NOMO-1 treated with dmso at 0.1 percent for 144 hours (cell line): ENCODE data around the gene MGAT5.

Source experiments
- DNase-seq: peaks from one replicate; lab custom pipeline; 2025; ENCODE audit not compliant: unreplicated experiment; lab: John Stamatoyannopoulos, UW

The MGAT5 gene, protein sequence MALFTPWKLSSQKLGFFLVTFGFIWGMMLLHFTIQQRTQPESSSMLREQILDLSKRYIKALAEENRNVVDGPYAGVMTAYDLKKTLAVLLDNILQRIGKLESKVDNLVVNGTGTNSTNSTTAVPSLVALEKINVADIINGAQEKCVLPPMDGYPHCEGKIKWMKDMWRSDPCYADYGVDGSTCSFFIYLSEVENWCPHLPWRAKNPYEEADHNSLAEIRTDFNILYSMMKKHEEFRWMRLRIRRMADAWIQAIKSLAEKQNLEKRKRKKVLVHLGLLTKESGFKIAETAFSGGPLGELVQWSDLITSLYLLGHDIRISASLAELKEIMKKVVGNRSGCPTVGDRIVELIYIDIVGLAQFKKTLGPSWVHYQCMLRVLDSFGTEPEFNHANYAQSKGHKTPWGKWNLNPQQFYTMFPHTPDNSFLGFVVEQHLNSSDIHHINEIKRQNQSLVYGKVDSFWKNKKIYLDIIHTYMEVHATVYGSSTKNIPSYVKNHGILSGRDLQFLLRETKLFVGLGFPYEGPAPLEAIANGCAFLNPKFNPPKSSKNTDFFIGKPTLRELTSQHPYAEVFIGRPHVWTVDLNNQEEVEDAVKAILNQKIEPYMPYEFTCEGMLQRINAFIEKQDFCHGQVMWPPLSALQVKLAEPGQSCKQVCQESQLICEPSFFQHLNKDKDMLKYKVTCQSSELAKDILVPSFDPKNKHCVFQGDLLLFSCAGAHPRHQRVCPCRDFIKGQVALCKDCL

DNA sequence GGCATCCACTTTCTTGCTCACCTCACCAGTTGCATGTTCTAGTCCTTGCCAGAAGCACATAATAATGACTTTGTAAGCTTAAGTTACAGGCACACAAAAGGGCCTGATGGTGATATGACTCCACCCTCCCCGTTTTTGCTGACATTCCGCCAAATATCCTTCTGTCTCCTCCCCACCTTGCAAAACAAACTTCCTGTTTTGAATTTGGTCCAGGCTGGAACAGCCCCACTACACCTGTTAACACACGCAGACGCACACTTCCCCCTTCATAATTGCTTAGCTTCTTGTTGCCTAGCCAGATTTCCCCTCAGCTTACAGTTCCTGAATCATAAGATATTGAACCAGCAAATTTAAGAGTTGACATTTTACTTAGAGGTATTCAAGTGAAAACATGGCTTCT lies at the start of gene MGAT5:
Gene MGAT5, plus strand, starts transcription at position 269 of the 400 bp plus-strand sequence. CDS start 332 bp downstream, outside the sequence.
- peak; percentile 22 for DNase-seq

DNA sequence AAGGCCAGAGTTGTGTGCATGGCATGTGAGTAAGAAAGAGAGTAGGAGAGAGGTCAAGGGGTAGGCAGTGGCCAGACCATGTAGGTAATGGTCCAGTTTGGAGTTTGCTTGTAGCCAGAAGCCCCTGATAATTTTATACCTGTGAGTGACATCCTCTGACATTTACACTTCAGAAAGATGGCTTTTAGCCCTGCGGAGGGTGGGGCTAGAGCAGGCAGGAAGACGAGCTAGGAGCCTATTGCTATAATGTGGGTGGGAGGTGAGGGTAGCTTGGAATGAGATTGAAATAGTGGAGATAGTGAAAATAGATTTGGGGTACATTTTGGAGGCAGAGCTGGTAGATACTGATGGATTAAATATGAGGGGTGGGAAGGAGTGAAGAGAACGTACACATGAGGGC lies 48.8 kb upstream of the MGAT5 start:
- no peak for DNase-seq

DNA sequence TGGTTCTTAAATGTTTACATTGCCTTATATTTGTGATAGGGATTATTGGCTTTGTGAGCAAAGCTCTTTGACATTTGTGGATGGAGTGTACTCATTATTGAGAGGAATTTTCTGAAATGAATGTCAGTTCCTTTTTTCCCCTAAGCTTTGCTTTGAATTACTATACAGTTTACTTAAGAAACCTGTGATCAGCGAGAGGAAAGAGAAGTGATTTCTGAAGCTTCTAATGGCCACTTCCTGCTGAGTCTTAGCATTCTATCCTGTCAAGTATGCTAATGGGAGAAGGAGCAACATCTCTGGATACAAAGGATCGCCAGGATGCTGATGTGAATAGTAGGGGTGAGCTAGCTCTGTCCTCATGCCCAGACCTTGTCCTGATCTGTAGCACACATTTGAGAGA lies 47.8 kb upstream of the MGAT5 start:
- peak; percentile 10 for DNase-seq

DNA sequence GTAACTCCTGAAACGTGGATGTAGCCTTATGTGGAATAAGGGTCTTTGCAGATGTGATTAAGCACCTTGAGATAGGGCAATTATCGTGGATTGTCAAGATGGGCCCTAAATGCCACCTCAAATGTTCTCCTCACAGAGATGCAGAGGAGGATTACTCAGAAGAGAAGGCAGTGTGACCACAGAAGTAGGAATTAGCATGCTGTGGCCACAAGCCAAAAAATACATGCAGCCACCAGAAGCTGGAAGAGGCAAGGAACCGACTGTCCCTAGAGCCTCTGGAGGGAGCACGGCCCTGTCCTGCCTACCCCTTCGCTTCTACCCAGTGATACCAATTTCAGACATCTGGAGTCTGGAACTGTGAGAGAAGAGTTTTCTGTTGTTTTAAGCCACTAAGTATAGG lies 47.3 kb upstream of the MGAT5 start:
- no peak for DNase-seq

DNA sequence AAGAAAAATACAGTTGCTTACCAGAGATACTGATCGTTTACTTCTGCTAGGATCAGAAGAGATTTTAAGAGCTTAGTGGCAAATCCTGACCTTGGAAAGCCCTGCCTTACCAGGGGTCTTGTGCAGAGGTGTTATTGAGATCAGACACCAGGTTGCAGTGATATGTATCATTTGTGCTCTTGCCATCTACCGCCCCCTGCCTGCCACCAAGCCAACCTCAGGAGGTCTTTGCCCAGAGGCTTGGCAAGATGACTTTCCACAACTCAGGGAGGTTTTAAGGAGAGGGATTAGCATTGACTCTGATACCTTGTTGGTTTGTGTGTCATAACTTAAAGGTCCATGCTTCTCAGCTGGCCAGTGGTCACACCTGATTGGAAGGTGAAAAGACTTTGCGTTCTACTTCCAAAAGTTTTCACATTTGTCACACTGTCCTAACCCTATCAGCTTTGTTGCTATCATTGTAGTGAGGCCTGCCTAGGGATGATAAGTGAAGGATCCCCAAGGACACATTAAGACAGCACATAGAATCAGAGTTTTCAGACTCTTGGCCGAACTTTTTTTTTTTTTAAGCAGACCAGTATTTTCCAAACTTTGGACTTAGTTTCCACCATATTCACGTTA lies 46.2 kb upstream of the MGAT5 start:
- no peak for DNase-seq

DNA sequence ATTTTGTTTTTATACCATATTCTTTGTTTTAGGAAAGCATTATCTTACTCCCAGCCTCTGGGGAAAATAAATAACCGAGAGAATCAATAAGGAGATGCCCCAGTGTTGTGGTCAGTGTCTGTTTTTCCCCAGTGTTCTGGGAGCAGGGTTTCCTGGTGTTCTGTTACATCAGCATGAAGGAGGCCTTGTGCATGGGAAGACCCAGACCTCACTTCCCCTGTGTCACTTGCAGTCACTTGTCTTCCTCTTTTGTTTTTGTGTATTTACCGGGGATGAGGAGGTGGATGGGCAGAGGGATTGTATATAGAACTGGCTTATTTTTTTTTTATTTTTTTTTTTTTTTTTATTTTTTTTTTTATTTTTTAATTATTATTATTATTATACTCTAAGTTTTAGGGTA lies 45.0 kb upstream of the MGAT5 start:
- peak; percentile 9 for DNase-seq

DNA sequence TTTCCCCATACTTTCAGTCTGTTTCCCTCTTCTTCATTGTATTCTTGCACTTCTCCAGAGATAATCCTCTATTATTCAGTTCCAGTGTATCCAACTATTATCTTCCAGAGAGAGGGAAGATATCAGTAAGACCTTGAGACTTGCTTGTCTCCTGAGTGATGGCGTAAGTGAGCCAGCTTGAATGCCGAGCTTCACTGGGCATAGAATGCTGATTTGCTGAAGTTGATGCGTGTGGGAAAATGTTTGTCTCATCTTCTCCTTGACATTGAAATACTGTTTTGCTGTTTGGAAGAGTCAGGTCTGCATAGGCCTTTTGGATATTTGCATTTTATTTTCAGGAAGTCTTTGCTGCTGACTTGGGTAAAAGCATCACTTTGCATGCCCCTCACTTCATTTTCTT lies 41.1 kb upstream of the MGAT5 start:
- no peak for DNase-seq

DNA sequence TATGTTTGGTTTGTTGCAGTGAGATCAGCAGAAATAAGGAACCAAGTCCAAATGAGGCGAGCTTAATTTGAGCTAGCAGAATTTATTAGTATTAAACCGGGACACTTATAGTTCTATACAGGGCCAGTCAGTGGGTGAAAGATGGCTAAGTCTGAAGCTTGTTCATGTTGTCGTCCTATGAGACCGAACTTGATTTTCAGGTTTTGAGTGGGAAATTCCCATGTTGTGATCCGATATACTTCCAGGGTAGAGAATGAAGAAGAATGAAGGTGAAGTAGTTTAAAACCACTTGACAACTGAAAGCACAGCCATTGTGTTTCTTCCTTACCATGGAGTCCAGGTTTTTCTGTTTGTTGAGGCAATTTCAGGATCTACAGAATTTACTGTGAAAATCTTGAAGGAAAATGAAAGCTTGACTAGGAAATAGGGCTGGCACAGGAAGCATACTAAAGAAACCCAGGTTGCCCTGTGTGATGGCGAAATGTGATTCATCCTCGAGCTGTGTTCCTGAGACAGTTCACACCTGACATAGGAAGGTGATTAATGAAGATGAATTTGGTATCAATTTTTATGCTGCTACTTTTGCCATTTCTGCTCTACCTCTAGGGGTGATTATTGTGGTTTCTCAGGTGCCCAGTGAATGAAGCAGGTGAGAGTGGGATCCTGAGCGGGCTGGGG lies 37.6 kb upstream of the MGAT5 start:
- DNase-seq, result no peak

DNA sequence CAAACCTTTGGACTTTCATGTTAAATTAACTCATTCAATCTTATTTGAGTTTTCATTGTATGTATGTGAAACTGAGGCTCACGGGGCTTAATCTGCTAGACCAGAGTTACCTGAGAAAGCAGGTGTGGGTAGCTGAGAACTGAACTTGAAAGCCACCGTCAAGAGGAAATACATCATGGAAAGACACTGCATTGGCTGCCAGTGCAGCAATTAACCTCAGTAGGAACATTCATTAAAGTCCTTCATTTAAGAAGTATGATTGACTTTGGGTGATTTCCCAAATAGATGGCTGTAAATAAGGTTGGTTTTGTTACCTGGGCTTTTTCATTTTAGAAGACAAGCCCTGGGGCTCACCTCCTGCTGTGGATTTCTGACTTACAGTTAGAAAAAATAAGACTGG lies 36.5 kb upstream of the MGAT5 start:
- no peak for DNase-seq

DNA sequence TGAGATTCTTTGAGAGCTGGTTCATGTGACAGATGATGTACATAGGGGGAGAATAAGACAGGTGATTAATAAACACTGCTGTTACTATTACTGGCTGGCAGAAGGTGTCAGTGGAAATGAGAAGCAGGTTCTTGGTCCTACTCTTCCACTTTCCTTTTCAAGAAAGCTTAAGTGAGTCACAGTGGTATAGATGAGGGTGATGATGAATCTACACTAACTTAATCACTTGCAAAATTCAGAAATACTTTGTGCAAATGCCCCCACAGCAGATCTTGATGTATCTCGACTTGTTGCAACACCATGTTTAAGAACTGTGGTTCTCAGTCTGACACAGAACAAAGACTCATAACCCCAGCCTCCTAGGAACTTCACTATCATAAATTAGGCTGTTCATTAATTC lies 35.9 kb upstream of the MGAT5 start:
- peak; percentile 10 for DNase-seq

DNA sequence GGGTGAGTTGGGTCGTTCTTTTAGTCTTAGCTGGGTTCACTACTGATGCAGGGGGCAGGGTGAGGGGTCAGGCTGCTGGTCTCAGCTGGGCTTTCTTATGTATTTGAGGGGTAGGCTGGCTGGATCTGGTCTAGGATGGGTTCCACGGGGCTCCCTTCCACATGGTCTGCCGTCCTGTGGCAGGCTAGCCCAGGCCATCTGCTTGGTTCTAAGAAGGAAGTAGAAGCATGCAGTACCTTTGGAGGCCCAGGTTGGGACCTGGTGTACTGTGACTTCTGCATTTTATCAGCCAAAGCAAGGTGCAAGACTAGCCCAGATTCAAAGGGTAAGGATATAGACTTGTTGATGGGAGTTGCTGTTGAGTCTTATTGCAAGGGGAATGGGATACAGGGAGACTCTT lies 35.5 kb upstream of the MGAT5 start:
- no peak for DNase-seq

DNA sequence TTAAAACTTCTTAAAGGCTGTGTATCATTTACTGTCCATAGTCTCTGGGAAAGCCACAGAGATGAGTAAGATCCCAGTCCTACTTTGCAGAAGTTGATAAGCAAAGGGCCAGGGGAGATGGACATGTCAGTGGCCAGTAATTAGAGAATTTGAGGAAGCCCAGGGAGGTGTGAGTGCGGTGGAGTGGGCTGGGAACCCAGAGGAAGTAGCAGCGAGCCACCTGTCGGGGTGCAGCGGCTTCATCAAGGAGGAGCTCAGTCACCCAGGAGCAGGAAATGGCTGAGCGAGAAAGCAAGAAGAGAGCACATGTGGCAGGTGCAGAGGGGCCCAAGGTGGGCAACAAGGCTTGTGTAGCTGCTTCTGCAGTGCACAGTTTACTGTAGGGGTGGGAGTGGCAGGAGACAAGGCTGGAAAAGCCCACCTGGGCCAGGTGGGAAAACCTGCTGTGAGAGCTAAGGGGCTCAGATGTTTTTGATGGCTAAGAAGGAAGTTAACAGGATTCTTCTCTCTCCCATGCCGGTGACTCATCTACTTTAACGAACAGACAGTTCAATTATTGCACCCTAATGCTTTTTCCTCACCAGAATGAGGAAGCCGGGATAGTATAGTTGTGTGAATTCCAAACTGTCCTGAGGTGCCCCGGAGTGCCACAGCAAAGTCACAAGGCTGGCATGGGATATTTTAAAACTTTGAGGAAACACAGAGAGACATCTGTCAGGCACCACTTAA lies 34.8 kb upstream of the MGAT5 start:
- DNase-seq, result peak; percentile 11

DNA sequence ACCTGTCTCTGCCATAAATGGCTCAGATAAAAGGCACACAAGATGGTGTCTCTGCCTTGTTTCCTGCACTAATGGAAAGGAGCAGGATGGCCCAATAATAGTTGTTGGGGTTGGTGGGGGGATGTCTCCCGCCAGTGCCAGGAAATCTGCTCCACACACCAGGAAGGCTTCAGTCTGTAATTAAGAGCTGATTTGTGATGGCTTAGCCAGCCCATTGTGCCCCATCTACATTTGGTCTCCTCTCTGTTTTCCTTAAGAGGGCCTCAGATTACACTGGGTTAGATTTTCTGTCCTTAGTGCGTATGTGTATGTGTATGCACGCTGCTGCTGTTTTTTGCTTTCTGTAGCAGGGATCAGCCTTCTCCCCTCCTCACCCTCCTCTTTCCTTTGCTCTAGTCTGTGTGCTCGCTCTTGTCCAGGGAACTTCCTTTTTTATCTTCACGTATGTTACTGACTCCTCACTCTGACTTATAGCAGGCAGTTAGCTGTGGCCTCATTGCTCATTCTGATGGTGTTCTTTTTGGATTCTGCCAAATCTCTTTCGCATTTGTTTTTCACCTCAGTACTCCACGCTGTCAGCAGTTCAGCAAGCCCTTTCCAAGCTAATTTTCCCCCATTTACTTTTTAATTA lies 33.4 kb upstream of the MGAT5 start:
- DNase-seq, result peak; percentile 38

DNA sequence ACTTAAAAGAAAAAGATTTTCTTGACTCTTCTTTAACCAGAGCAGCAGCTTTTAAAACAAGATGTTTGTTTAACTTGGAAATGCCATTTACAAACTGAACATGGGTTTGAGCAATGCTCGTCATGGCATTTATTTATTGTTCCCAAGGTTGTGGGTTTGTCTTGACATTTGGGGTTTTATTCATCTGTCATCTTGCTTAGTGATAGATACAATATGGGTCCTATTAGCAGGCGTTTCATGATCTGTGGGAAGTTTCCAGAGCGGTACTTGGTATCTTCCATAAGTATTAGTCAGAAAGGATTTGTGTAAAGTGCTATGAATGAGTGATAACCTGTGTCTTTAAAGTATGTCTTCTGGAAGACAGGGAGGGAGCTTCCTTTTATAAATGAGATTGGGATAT lies 29.9 kb upstream of the MGAT5 start:
- no peak for DNase-seq

DNA sequence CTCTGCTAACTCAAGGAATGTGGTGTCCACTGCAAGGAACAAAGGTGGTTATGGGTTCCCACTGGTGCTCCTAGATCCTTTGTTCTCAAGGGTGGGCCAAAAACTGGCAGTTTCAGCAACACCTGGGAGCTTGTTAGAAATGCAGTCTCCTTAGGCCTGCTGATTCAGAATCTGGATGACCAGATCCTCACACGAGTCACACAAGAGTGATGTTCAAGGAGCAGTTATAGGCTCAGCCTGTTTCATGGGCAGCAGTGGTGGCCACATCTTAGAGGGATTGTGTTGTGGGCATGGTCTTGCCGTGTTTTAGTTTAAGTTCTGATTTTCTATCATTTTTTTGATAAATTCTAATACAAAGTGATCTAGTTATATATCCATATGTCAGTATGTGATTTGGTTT lies 28.7 kb upstream of the MGAT5 start:
- no peak for DNase-seq

DNA sequence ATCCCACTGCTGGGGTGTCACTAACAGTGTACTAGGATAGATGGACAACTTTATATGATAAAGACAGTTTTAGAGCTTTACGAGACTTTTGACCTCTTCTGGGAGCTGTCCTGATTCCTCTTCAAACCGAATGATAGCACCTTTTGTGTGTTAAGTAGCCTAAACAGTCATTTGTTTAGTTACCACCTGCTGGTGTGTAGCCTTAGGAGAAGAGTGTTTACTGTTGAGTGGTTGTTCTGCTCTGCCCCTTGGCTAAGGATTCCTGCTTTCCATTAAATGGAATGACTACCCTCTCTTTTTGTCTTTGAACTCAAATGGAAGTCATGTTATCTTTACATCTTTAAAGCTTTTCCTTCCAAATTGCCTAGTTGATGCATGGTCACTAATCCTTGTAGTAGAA lies 28.0 kb upstream of the MGAT5 start:
- no peak for DNase-seq

DNA sequence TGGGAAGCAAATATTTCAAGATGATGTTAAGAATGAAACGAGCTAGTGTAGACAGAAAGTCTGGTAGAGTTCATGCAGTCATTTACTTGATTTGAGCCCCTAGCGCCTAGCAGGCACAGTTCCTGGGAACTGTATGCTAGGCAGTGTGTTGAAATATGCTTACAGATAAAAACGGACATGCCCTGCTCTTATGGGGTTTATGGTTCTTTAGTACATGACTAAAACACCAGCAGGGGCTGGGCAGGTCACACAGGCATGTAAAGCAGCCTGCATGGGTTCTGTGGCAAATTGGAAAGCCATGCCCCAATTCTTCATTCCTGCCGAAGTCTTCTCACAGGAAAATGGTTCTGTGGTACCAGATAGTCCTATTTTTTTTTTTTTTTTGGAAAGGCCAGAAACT lies 27.3 kb upstream of the MGAT5 start:
- DNase-seq, result no peak

DNA sequence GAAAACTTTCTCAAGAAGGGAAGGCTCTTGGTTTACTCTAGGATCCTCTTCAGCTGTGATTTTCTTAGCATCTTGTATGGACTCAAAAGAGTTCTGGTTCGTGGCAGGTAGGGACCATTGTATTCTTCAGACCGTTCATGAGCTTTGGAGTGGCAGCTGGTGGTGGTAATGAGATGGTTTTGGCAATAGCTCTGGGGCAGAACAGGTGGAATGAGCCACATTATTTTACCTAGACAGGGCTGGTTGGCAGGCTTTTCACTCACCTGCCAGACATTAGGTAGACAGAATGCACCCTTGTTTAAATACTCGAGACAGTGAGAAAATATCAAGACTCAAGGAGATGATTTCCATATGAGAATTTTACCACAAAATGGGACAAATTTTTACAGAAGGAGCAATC lies 26.2 kb upstream of the MGAT5 start:
- DNase-seq, result no peak

DNA sequence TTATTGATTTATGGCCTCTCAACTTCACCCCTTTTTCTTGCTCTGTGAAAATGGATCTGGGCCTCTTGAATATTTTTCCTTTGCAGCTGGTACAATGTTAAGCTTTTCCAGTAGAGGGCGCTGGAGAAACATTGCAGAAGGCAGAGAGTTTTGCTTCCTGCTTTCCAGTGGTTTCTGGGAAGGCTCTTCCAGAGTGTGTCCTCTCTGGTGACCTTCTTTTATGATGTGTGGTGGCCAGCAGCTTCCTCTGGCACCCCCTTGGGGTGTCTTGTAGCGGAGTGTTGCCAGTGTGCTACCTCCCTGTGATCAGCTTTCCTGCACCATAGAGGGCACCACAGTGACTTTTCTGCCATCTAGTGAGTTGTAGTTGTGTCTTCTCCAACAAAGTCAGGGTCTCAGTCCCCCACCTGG lies 25.4 kb upstream of the MGAT5 start:
- DNase-seq, result no peak

DNA sequence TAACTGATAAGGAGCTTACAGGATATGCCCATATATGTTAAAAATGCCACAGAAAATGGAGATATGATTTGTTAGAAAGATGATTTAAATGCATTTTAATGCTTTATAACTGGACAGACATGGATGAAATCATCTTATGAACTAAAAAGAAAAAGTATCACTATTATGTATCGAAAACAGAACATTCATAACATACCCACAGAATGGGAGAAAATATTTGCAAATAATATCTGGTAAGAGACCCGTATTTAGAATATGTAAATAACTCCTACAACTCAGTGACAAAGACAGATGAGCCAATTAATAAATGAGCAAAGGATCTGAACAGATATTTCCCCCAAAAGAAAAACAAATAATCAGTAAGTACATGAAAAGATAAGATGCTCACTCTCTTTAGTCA lies 24.3 kb upstream of the MGAT5 start:
- DNase-seq, result no peak
